Measurements from ENCODE around the gene IBTK.

DNA sequence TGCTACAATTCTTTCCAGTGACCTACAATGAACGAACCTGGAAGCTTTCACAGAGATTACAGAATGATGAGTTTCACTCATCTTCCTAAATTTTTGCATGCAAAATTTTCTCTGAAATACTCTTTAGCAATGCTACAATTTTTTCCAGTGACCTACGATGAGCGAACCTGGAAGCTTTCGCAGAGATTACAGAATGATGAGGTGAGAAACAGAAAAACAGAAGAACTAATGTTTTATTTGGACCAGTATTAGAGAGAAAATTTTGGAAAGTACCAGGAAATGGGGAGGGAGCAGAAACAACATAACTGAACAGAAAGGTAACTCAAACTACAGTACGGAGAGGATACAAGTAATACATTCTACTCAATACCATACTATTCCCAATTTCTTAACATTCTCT is 75.0 kb downstream of the IBTK start:
- TF ChIP-seq CTCF (optimal IDR thresholded peaks at IDR 0.05 in 1 of 3, IDR thresholded peaks at IDR 0.05 in 1 of 3, conservative IDR thresholded peaks at IDR 0.05 in 1 of 3; ENCODE audit: extremely low read depth in 1 of 3, insufficient read depth in 2 of 3, low read length in 3 of 3) (no peak), EZH2 (IDR thresholded peaks at IDR 0.05; ENCODE audit: low read length) (no peak)
